Measurements from ENCODE around the gene RGS3. TPM values are rescaled to one million over a fixed set of nuclear protein-coding genes. Genes with fewer than 3 reads are reported as not detected.

The RGS3 gene
- total and polyA plus RNA-seq, 10 donors: 17.5 to 122 (median 82.5) TPM

- no peak overlapping the region for H3K4me3 ChIP-seq
- peaks cover 0 to 38% (median 19%) of the 10 kb centered on the region in 6 donors for H3K4me1 ChIP-seq
- no peaks in the 10 kb centered on the region for H3K27me3 ChIP-seq (replicated peaks in 1 of 7)
- intact Hi-C loops (cut with DNase I; ENCODE audit: low total_unique reads): no loop called here
- DNase-seq: no peak
- no peaks in the 10 kb centered on the region for H3K9me3 ChIP-seq
- WGBS, 5 donors: 85 to 98% (median 89%) methylated on average over 5 of the region's 5 CpGs
- no peak overlapping the region for H3K27ac ChIP-seq
- H3K36me3 ChIP-seq: peaks cover 0 to 8% (median 0%) of the 10 kb centered on the region in 6 donors
- TF ChIP-seq CTCF (IDR thresholded peaks at IDR 0.05 in 8 of 11, conservative IDR thresholded peaks at IDR 0.05 in 3 of 11) (no peak), POLR2AphosphoS5 (IDR thresholded peaks at IDR 0.05) (no peak), POLR2A (IDR thresholded peaks at IDR 0.05) (no peak)
Observed at GRCh38 chr9:113603773-113604172, 140.2 kb downstream of the RGS3 start.

DNA sequence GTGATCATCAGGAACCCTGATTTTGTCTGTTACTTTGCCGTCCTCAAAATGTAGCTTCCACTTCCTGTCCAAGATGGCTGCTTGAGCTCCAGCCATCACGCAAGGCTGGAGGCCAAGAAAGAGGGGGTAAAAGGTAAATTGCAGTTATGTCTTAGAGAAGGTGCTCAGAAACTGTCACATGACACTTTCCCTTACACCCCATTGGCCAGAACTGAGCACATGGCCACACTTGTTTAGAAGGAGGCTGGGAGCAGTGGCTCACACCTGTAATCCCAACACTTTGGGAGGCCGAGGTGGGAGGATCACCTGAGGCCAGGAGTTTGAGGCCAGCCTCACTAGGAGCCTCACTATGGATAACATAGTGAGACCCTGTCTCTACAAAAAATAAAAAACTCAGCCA lies 140.9 kb downstream of the RGS3 start:
- no peaks in the 10 kb centered on the region for H3K27me3 ChIP-seq (replicated peaks in 1 of 7)
- intact Hi-C loops (cut with DNase I; ENCODE audit: low total_unique reads): no loop called here
- H3K36me3 ChIP-seq: peaks cover 0 to 6% (median 0%) of the 10 kb centered on the region in 6 donors
- H3K27ac ChIP-seq: no peak overlapping the region
- no peaks in the 10 kb centered on the region for H3K9me3 ChIP-seq
- H3K4me3 ChIP-seq: no peak overlapping the region
- WGBS, 5 donors: 77 to 93% (median 82%) methylated on average over 3 of the region's 3 CpGs
- DNase-seq: peak; percentile 17
- TF ChIP-seq POLR2A (IDR thresholded peaks at IDR 0.05) (no peak), POLR2AphosphoS5 (IDR thresholded peaks at IDR 0.05) (no peak), CTCF (IDR thresholded peaks at IDR 0.05 in 8 of 11, conservative IDR thresholded peaks at IDR 0.05 in 3 of 11) (no peak)
- H3K4me1 ChIP-seq: peaks cover 5 to 41% (median 20%) of the 10 kb centered on the region in 6 donors

- no peak for TF ChIP-seq CTCF (IDR thresholded peaks at IDR 0.05 in 8 of 11, conservative IDR thresholded peaks at IDR 0.05 in 3 of 11)
- TF ChIP-seq POLR2AphosphoS5 (IDR thresholded peaks at IDR 0.05): no peak
- no peak for TF ChIP-seq POLR2A (IDR thresholded peaks at IDR 0.05)
- Histone ChIP-seq H3K27ac (no peak overlapping the region), H3K4me3 (no peak overlapping the region), H3K9me3 (no peaks in the 10 kb centered on the region), H3K4me1 (peaks cover 4 to 37% (median 23%) of the 10 kb centered on the region in 6 donors), H3K36me3 (no peaks in the 10 kb centered on the region), H3K27me3 (replicated peaks in 1 of 7) (no peaks in the 10 kb centered on the region)
- no peak for DNase-seq
- intact Hi-C loops (cut with DNase I; ENCODE audit: low total_unique reads): no loop called here
- WGBS, 5 donors: 87 to 91% (median 89%) methylated on average over 6 of the region's 6 CpGs
Observed at GRCh38 chr9:113606510-113606909, 143.0 kb downstream of the RGS3 start.

- Histone ChIP-seq H3K4me3 (no peak overlapping the region), H3K27ac (no peak overlapping the region), H3K9me3 (no peaks in the 10 kb centered on the region), H3K4me1 (peaks cover 3 to 33% (median 20%) of the 10 kb centered on the region in 6 donors), H3K36me3 (no peaks in the 10 kb centered on the region), H3K27me3 (replicated peaks in 1 of 7) (no peaks in the 10 kb centered on the region)
- peak; percentile 21 for DNase-seq
- 92 to 95% (median 94%) methylated on average over 9 of the region's 9 CpGs for WGBS, 5 donors
- no peak for TF ChIP-seq CTCF (IDR thresholded peaks at IDR 0.05 in 8 of 11, conservative IDR thresholded peaks at IDR 0.05 in 3 of 11)
- TF ChIP-seq POLR2A (IDR thresholded peaks at IDR 0.05): no peak
- TF ChIP-seq POLR2AphosphoS5 (IDR thresholded peaks at IDR 0.05): no peak
- intact Hi-C loops (cut with DNase I; ENCODE audit: low total_unique reads): no loop called here
Observed at GRCh38 chr9:113608082-113608685, 144.7 kb downstream of the RGS3 start.
